ENCODE results near the gene GIGYF2. TPM values are rescaled to one million over a fixed set of nuclear protein-coding genes. Genes with fewer than 3 reads are reported as not detected.

GIGYF2 gene
- total RNA-seq, 1 experiment from 2014 or later, result 60.6 TPM

DNA sequence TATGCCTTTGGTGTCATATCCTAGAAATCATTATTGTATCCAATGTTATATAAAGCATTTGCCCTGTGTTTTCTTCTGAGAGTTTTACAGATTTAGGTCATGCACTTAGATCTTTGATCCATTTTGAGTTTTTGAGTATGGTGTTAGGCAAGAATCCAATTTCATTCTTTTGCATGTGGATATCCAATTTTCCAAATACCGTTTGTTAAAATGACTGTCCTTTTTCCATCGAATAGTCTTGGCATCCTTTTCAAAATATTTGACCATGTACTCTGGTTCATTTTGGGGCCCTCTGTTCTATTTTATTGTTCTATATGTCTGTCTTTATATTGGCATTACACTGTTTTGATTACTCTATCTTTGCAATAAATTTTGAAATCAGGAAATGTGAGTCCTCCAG is 103.0 kb downstream of the GIGYF2 start:
- TF ChIP-seq EZH2 (IDR thresholded peaks at IDR 0.05) (no peak), POLR2A (IDR thresholded peaks at IDR 0.05; ENCODE audit: borderline replicate concordance, extremely low read depth, insufficient read depth, insufficient read length) (no peak), POLR2AphosphoS5 (IDR thresholded peaks at IDR 0.05; ENCODE audit: low read depth, low read length) (no peak), SRF (IDR thresholded peaks at IDR 0.05; ENCODE audit: low read depth) (no peak), ZNF274 (IDR thresholded peaks at IDR 0.05; ENCODE audit: low read depth, low read length) (no peak), ELF1 (IDR thresholded peaks at IDR 0.05; ENCODE audit: borderline replicate concordance, low read depth) (no peak)
- TF ChIP-seq, protein P1, sequence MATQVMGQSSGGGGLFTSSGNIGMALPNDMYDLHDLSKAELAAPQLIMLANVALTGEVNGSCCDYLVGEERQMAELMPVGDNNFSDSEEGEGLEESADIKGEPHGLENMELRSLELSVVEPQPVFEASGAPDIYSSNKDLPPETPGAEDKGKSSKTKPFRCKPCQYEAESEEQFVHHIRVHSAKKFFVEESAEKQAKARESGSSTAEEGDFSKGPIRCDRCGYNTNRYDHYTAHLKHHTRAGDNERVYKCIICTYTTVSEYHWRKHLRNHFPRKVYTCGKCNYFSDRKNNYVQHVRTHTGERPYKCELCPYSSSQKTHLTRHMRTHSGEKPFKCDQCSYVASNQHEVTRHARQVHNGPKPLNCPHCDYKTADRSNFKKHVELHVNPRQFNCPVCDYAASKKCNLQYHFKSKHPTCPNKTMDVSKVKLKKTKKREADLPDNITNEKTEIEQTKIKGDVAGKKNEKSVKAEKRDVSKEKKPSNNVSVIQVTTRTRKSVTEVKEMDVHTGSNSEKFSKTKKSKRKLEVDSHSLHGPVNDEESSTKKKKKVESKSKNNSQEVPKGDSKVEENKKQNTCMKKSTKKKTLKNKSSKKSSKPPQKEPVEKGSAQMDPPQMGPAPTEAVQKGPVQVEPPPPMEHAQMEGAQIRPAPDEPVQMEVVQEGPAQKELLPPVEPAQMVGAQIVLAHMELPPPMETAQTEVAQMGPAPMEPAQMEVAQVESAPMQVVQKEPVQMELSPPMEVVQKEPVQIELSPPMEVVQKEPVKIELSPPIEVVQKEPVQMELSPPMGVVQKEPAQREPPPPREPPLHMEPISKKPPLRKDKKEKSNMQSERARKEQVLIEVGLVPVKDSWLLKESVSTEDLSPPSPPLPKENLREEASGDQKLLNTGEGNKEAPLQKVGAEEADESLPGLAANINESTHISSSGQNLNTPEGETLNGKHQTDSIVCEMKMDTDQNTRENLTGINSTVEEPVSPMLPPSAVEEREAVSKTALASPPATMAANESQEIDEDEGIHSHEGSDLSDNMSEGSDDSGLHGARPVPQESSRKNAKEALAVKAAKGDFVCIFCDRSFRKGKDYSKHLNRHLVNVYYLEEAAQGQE (IDR thresholded peaks at IDR 0.05; ENCODE audit: low read depth), result no peak
- RAD21 ChIA-PET (ENCODE audit: low non-redundant PET in 1 of 2, low total read pairs in 2 of 2, uncharacterized antibody in 2 of 2, unreplicated experiment in 2 of 2), result no interaction called here
- H3K4me1 ChIP-seq (ENCODE audit: control insufficient read depth in 1 of 2, insufficient read depth in 2 of 2, low read length in 2 of 2), result no peaks in the 10 kb centered on the region
- H3K9ac ChIP-seq (ENCODE audit: low read length), result no peak overlapping the region
- ATAC-seq, result no peak
- H3K27me3 ChIP-seq (ENCODE audit: insufficient read depth, low read length), result no peaks in the 10 kb centered on the region
- no peaks in the 10 kb centered on the region for H3K9me2 ChIP-seq (ENCODE audit: insufficient read depth)
- intact Hi-C loops (cut with micrococcal nuclease), result no loop called here
- H3K79me2 ChIP-seq (ENCODE audit: insufficient read depth, low read length), result peaks cover 11% of the 10 kb centered on the region; the same call in 1 of the 2 replicates
- H4K20me1 ChIP-seq (ENCODE audit: insufficient read depth), result no peaks in the 10 kb centered on the region
- POLR2A ChIA-PET, result interaction anchor here (0.7 kb wide), 1 partner anchor 331 kb away, joined by 3 read pairs; no protein-coding TSS in a partner anchor
- H3K36me3 ChIP-seq (ENCODE audit: control insufficient read depth in 1 of 2, insufficient read depth in 2 of 2, low read length in 2 of 2), result peaks cover 3 to 21% of the 10 kb centered on the region in 2 experiments; a peak in 3 of 4 replicates
- BruUV-seq (replicated peaks), result no TSS peak
- CTCF ChIA-PET, result no interaction called here
- no peak overlapping the region for H3K4me2 ChIP-seq (ENCODE audit: low read length)
- no peak for DNase-seq (ENCODE audit: low read depth, low spot score)
- no peak overlapping the region for H3K27ac ChIP-seq (ENCODE audit: low read depth, low read length)
- H3K4me3 ChIP-seq (replicated peaks in 1 of 2; ENCODE audit: low read depth in 1 of 2, low read length in 2 of 2), result no peak overlapping the region
- H2AFZ ChIP-seq (ENCODE audit: low read depth, low read length, poor library complexity, severe bottlenecking), result no peak overlapping the region
- H3K9me3 ChIP-seq (ENCODE audit: control insufficient read depth in 1 of 2, insufficient read depth in 1 of 2, low read depth in 1 of 2, low read length in 2 of 2), result no peaks in the 10 kb centered on the region

Data from HCT116 (cell line).